ENCODE data around the gene SCAMP4.

DNA sequence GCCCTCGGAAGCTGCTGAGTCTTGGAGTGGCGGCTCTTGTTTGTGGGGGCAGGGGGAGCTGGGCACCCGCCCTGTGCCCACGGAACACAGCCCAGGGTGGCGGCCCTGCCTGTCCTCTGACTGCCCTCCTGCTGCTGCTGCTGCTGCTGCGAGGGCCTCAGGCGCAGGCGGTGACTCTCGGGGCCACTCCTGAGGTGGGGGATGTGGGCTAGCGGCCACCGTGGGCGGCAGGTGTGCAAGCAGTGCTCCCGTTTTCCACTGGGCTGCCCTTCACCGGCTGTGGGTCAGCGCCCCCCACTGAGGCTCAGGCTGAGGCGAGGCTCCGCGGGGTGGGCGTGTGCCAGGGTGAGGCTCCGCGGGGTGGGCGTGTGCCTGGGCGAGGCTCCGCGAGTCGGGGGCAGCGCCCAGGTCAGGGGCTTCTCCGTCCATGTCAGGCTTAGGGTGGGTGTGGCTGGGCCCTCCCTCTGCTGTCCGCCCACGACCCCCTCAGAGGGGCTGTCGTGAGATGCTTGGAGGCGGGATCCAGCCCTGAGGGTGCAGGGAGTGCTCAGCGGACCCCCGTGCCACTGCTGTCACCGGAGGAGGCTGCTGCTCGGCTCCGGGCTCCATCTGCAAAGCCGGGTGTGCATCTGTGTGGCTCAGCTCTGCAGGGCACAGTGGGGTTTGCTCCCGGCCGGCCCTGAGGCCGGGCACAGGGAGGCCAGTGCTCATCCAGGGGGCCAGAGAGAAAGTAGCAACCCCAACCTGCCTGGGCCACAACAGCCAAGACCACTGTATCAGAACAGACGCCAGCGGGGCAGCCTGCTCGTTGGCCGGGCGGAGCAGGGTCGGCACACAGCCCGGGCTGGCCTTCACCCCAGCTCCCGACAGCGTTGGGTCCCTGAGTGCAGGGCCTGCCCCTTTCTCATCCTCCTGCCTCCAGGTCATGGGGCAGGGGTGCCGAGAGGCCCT is 50.2 kb downstream of the SCAMP4 start:
- TF ChIP-seq, protein P1, sequence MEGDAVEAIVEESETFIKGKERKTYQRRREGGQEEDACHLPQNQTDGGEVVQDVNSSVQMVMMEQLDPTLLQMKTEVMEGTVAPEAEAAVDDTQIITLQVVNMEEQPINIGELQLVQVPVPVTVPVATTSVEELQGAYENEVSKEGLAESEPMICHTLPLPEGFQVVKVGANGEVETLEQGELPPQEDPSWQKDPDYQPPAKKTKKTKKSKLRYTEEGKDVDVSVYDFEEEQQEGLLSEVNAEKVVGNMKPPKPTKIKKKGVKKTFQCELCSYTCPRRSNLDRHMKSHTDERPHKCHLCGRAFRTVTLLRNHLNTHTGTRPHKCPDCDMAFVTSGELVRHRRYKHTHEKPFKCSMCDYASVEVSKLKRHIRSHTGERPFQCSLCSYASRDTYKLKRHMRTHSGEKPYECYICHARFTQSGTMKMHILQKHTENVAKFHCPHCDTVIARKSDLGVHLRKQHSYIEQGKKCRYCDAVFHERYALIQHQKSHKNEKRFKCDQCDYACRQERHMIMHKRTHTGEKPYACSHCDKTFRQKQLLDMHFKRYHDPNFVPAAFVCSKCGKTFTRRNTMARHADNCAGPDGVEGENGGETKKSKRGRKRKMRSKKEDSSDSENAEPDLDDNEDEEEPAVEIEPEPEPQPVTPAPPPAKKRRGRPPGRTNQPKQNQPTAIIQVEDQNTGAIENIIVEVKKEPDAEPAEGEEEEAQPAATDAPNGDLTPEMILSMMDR (CRISPR knock-in tag; IDR thresholded peaks at IDR 0.05): no peak
- TF ChIP-seq, protein P2, sequence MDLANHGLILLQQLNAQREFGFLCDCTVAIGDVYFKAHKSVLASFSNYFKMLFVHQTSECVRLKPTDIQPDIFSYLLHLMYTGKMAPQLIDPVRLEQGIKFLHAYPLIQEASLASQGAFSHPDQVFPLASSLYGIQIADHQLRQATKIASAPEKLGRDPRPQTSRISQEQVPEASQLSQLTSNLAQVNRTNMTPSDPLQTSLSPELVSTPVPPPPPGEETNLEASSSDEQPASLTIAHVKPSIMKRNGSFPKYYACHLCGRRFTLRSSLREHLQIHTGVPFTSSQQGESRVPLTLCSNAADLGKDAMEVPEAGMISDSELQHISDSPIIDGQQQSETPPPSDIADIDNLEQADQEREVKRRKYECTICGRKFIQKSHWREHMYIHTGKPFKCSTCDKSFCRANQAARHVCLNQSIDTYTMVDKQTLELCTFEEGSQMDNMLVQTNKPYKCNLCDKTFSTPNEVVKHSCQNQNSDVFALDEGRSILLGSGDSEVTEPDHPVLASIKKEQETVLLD (CRISPR knock-in tag; IDR thresholded peaks at IDR 0.05; ENCODE audit: low read depth): no peak
- TF ChIP-seq, protein P3, sequence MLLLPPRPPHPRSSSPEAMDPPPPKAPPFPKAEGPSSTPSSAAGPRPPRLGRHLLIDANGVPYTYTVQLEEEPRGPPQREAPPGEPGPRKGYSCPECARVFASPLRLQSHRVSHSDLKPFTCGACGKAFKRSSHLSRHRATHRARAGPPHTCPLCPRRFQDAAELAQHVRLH (CRISPR knock-in tag; IDR thresholded peaks at IDR 0.05; ENCODE audit: borderline replicate concordance, low read depth): no peak
- TF ChIP-seq, protein P4, sequence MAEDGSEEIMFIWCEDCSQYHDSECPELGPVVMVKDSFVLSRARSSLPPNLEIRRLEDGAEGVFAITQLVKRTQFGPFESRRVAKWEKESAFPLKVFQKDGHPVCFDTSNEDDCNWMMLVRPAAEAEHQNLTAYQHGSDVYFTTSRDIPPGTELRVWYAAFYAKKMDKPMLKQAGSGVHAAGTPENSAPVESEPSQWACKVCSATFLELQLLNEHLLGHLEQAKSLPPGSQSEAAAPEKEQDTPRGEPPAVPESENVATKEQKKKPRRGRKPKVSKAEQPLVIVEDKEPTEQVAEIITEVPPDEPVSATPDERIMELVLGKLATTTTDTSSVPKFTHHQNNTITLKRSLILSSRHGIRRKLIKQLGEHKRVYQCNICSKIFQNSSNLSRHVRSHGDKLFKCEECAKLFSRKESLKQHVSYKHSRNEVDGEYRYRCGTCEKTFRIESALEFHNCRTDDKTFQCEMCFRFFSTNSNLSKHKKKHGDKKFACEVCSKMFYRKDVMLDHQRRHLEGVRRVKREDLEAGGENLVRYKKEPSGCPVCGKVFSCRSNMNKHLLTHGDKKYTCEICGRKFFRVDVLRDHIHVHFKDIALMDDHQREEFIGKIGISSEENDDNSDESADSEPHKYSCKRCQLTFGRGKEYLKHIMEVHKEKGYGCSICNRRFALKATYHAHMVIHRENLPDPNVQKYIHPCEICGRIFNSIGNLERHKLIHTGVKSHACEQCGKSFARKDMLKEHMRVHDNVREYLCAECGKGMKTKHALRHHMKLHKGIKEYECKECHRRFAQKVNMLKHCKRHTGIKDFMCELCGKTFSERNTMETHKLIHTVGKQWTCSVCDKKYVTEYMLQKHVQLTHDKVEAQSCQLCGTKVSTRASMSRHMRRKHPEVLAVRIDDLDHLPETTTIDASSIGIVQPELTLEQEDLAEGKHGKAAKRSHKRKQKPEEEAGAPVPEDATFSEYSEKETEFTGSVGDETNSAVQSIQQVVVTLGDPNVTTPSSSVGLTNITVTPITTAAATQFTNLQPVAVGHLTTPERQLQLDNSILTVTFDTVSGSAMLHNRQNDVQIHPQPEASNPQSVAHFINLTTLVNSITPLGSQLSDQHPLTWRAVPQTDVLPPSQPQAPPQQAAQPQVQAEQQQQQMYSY (CRISPR knock-in tag; IDR thresholded peaks at IDR 0.05): no peak
- TF ChIP-seq, protein P5, sequence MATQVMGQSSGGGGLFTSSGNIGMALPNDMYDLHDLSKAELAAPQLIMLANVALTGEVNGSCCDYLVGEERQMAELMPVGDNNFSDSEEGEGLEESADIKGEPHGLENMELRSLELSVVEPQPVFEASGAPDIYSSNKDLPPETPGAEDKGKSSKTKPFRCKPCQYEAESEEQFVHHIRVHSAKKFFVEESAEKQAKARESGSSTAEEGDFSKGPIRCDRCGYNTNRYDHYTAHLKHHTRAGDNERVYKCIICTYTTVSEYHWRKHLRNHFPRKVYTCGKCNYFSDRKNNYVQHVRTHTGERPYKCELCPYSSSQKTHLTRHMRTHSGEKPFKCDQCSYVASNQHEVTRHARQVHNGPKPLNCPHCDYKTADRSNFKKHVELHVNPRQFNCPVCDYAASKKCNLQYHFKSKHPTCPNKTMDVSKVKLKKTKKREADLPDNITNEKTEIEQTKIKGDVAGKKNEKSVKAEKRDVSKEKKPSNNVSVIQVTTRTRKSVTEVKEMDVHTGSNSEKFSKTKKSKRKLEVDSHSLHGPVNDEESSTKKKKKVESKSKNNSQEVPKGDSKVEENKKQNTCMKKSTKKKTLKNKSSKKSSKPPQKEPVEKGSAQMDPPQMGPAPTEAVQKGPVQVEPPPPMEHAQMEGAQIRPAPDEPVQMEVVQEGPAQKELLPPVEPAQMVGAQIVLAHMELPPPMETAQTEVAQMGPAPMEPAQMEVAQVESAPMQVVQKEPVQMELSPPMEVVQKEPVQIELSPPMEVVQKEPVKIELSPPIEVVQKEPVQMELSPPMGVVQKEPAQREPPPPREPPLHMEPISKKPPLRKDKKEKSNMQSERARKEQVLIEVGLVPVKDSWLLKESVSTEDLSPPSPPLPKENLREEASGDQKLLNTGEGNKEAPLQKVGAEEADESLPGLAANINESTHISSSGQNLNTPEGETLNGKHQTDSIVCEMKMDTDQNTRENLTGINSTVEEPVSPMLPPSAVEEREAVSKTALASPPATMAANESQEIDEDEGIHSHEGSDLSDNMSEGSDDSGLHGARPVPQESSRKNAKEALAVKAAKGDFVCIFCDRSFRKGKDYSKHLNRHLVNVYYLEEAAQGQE (IDR thresholded peaks at IDR 0.05; ENCODE audit: borderline replicate concordance in 1 of 2, low read depth in 1 of 2, low read length in 2 of 2): no peak
- TF ChIP-seq ZNF709 (CRISPR knock-in tag; IDR thresholded peaks at IDR 0.05) (no peak), JUN (CRISPR knock-in tag; IDR thresholded peaks at IDR 0.05) (no peak), CBX1 (IDR thresholded peaks at IDR 0.05; ENCODE audit: low read depth) (no peak), ZNF20 (CRISPR knock-in tag; IDR thresholded peaks at IDR 0.05) (no peak), POLR2AphosphoS5 (IDR thresholded peaks at IDR 0.05; ENCODE audit: low read depth, low read length) (no peak), PLRG1 (conservative IDR thresholded peaks at IDR 0.05) (no peak), IKZF4 (CRISPR knock-in tag; IDR thresholded peaks at IDR 0.05; ENCODE audit: borderline replicate concordance, low read depth, not compliant biosample characterization) (no peak), ZFAT (CRISPR knock-in tag; conservative IDR thresholded peaks at IDR 0.05) (no peak)
- TF ChIP-seq, protein P6, sequence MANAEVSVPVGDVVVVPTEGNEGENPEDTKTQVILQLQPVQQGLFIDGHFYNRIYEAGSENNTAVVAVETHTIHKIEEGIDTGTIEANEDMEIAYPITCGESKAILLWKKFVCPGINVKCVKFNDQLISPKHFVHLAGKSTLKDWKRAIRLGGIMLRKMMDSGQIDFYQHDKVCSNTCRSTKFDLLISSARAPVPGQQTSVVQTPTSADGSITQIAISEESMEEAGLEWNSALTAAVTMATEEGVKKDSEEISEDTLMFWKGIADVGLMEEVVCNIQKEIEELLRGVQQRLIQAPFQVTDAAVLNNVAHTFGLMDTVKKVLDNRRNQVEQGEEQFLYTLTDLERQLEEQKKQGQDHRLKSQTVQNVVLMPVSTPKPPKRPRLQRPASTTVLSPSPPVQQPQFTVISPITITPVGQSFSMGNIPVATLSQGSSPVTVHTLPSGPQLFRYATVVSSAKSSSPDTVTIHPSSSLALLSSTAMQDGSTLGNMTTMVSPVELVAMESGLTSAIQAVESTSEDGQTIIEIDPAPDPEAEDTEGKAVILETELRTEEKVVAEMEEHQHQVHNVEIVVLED (CRISPR knock-in tag; IDR thresholded peaks at IDR 0.05; ENCODE audit: borderline replicate concordance): no peak

Measured in HepG2 (cell line).